ENCODE results near the gene RGL1. TPM values are rescaled to one million over a fixed set of nuclear protein-coding genes. Genes with fewer than 3 reads are reported as not detected.

RGL1 gene
- total RNA-seq, 4 donors from 2014 or later: 11.6 to 22.5 (median 15.0) TPM

DNA sequence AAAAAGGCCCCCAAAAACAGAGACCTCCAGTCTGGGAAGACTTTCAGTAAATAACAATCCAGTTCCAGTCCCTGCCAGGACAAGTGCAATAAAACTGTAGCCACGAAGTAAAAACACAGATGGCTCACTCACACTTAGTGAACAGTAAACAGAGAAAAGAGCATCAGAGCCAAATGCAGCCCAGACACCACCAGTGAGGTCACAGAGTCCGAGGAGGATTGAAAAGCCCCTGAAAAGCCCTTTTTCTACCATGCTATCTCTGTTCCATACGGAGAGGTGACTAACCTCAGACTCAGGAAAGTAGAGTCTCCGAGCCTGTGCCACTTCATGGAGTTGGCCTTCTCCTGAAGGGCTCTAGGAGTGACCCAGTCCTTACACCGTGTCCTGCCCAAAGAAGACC is 148.1 kb downstream of the RGL1 start:
- intact Hi-C loops (cut with DNase I; ENCODE audit: low total_unique reads): no loop called here
- H3K4me3 ChIP-seq (ENCODE audit: low read depth, poor library complexity, severe bottlenecking): no peak overlapping the region
- DNase-seq (ENCODE audit: low spot score in 2 of 2): no peak
- 50 to 54% methylated on average over 5 of the region's 5 CpGs for WGBS, 2 donors
- no peak for TF ChIP-seq POLR2A (IDR thresholded peaks at IDR 0.05)
- TF ChIP-seq, protein P1, sequence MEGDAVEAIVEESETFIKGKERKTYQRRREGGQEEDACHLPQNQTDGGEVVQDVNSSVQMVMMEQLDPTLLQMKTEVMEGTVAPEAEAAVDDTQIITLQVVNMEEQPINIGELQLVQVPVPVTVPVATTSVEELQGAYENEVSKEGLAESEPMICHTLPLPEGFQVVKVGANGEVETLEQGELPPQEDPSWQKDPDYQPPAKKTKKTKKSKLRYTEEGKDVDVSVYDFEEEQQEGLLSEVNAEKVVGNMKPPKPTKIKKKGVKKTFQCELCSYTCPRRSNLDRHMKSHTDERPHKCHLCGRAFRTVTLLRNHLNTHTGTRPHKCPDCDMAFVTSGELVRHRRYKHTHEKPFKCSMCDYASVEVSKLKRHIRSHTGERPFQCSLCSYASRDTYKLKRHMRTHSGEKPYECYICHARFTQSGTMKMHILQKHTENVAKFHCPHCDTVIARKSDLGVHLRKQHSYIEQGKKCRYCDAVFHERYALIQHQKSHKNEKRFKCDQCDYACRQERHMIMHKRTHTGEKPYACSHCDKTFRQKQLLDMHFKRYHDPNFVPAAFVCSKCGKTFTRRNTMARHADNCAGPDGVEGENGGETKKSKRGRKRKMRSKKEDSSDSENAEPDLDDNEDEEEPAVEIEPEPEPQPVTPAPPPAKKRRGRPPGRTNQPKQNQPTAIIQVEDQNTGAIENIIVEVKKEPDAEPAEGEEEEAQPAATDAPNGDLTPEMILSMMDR (IDR thresholded peaks at IDR 0.05): no peak

- TF ChIP-seq, protein P1 (IDR thresholded peaks at IDR 0.05): no peak
- no peak for TF ChIP-seq POLR2A (IDR thresholded peaks at IDR 0.05)
- DNase-seq (ENCODE audit: low spot score in 2 of 2): no peak
- no peak overlapping the region for H3K4me3 ChIP-seq (ENCODE audit: low read depth, poor library complexity, severe bottlenecking)
- intact Hi-C loops (cut with DNase I; ENCODE audit: low total_unique reads): no loop called here
- WGBS, 2 donors: 62 to 87% methylated on average over 3 of the region's 3 CpGs
Observed at GRCh38 chr1:183954496-183954895, 149.6 kb downstream of the RGL1 start.

DNA sequence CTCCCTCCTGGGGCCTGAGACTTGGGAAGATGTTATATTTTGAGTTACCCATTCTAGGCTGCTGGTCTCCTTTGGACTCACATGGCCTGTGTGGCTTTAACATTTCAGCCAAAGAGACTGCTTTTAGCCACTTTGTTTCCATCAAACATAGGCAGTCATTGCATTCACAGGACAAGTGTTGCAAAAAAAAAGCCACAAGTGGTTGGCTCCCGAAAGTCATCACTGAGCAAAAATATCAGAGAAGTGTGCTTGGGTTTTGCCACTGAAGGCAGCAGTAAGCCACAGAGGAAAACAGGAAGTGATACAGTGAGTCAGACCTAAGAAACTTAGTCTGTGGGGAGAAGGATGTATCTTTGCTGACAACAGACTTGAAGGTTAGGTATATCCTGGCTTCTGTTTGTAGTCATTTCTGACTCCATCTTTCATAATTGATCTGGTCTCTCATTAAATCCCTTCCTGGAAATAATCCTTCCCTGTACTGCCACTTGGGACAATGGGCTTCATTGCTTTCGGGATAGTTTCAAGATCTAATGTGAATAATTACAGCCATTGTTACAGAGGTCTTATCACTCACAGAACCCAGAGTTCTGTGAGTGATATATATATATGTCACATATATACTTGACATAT is 151.8 kb downstream of the RGL1 start:
- peak in 1 of 2 donors; percentile 35 for DNase-seq (ENCODE audit: low spot score in 2 of 2)
- intact Hi-C loops (cut with DNase I; ENCODE audit: low total_unique reads): no loop called here
- TF ChIP-seq, protein P1 (IDR thresholded peaks at IDR 0.05): no peak
- TF ChIP-seq POLR2A (IDR thresholded peaks at IDR 0.05): no peak
- no peak overlapping the region for H3K4me3 ChIP-seq (ENCODE audit: low read depth, poor library complexity, severe bottlenecking)
- WGBS, 2 donors: 53 to 59% methylated on average over 2 of the region's 2 CpGs

GRCh38 chr1:183957216-183957830 is 152.4 kb downstream of the RGL1 start:
- DNase-seq (ENCODE audit: low spot score in 2 of 2): no peak
- 80 to 84% methylated on average over 4 of the region's 4 CpGs for WGBS, 2 donors
- H3K4me3 ChIP-seq (ENCODE audit: low read depth, poor library complexity, severe bottlenecking): no peak overlapping the region
- intact Hi-C loops (cut with DNase I; ENCODE audit: low total_unique reads): no loop called here
- TF ChIP-seq, protein P1 (IDR thresholded peaks at IDR 0.05): no peak
- no peak for TF ChIP-seq POLR2A (IDR thresholded peaks at IDR 0.05)

- intact Hi-C loops (cut with DNase I; ENCODE audit: low total_unique reads): no loop called here
- no peak overlapping the region for H3K4me3 ChIP-seq (ENCODE audit: low read depth, poor library complexity, severe bottlenecking)
- WGBS, 2 donors: 58 to 74% methylated on average over 1 of the region's 1 CpG
- no peak for TF ChIP-seq POLR2A (IDR thresholded peaks at IDR 0.05)
- TF ChIP-seq, protein P1 (IDR thresholded peaks at IDR 0.05): no peak
- no peak for DNase-seq (ENCODE audit: low spot score in 2 of 2)
Observed at GRCh38 chr1:183958958-183959357, 154.0 kb downstream of the RGL1 start.

Data from lower leg skin (tissue), 4 donors.